Brain microvascular endothelial cell (primary cell): ENCODE measurements around the gene SYAP1.

Source experiments
- DNase-seq: peaks from one replicate; pipeline ENCODE4 v3.0.0-alpha.2; 2020
- H3K27ac ChIP-seq: fragments of 250-450 bp; sonication (Bioruptor Pico); 2 replicates; pipeline ENCODE4 v1.5.1; 2020; ENCODE audit warnings: mild to moderate bottlenecking, moderate library complexity
- H3K27me3 ChIP-seq: fragments of 250-450 bp; sonication (Bioruptor Pico); replicated peaks from 2 replicates; pipeline ENCODE4 v1.5.1; 2020; ENCODE audit warnings: mild to moderate bottlenecking
- H3K36me3 ChIP-seq: fragments of 250-450 bp; sonication (Bioruptor Pico); replicated peaks from 2 replicates; pipeline ENCODE4 v1.5.1; 2020; ENCODE audit warnings: mild to moderate bottlenecking
- H3K4me3 ChIP-seq: 2 replicates; pipeline ENCODE4 v1.5.1; 2011; ENCODE audit warnings: low read depth, mild to moderate bottlenecking, control low read depth, low read length, moderate library complexity
- in situ Hi-C: cut with HindIII; loops from 2 replicates; pipeline ENCODE4 v1.10.0; 2017; ENCODE audit warnings: low sequenced_read_pairs, low pct_ligation_motif_present
- TF ChIP-seq, protein P1 (sequence below): IDR thresholded peaks from 2 replicates; pipeline ENCODE4 v1.5.1; 2011; ENCODE audit warnings: low read depth, mild to moderate bottlenecking, moderate library complexity, low read length, control low read depth, inconsistent platforms; ENCODE audit errors: missing control alignments

The SYAP1 gene

DNA sequence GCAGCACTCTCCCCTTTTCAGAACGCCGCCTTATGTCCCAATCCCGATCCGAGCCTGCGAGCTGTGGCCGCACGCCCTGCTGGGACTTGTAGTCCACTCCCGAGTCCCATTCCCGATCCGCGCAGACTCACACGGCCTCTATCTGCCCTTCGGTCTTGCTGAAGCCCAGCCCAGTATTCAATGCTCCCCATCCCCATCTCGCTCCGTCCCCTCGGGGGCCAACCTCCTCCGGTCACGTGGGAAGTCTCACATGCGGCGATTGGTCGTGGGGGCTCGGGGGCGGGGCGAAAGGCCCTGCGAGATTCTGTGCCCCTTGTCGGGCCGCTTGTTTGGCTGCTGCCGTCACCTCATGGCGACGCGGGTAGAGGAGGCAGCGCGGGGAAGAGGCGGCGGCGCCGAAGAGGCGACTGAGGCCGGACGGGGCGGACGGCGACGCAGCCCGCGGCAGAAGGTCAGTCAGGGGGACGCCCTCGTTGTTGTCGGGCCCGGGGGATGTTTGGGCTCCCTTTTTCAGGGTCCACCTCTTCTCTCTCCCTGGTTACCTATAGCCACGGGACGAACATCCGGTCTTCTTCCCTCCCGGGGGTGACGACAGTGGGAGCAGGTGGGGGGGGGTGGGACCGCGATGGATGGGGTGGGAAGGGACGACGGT, 66.9 kb downstream of the SYAP1 start, which contains the start of gene TXLNG:
TSS of gene TXLNG (plus strand) at position 328 of the 652 bp plus-strand sequence. CDS start at position 350, 22 bp downstream.
- in situ Hi-C loops: no loop called here
- peak within 1 kb of the TSS; percentile 88 for H3K4me3 ChIP-seq
- TF ChIP-seq, protein P1, sequence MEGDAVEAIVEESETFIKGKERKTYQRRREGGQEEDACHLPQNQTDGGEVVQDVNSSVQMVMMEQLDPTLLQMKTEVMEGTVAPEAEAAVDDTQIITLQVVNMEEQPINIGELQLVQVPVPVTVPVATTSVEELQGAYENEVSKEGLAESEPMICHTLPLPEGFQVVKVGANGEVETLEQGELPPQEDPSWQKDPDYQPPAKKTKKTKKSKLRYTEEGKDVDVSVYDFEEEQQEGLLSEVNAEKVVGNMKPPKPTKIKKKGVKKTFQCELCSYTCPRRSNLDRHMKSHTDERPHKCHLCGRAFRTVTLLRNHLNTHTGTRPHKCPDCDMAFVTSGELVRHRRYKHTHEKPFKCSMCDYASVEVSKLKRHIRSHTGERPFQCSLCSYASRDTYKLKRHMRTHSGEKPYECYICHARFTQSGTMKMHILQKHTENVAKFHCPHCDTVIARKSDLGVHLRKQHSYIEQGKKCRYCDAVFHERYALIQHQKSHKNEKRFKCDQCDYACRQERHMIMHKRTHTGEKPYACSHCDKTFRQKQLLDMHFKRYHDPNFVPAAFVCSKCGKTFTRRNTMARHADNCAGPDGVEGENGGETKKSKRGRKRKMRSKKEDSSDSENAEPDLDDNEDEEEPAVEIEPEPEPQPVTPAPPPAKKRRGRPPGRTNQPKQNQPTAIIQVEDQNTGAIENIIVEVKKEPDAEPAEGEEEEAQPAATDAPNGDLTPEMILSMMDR: no peak

DNA sequence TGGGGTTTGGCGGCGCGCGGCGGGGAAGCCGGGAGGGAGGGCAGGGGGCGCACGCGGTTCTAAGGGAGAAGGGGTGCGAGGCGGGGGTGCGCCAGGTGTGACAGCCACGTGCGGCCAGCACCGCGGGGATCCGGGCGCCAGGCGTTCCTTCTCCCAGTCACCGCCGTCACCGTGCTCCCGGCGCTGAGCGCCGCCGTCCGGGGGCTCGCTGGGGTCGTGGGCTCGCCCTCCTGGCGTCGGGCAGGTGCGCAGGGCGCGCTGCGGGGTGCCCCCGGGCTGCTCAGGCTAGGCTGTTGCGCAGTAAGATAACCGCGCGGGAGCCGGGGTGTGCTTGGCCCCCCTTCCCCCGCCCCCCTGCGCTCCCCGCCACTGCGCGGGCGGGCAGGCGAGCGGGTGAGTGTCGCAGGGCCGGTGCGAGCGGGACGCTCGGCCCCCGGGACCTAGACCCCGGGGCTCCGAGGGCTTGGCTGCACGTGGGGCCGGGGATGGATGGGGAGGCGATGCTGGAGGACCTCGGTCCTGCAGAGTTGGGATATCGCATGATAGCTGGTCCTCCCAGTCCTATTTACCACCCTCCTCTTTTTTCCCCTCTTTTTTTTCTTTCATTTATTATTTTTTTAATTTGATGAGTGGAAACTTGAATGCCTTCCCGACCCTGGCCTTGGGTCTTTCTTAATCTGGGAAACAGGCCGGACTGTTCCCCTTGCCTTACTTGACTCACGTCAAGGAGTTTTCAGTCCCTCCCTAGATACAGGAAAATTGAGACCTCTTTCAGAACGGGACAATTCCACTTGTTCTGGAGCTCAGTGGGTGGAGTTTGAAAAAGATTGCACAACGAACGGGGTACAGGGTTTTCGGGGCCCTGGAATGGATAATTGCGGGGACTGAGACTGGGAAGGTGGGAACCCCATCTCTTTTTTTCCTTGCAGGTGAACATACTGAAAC, 67.7 kb downstream of the SYAP1 start:
- in situ Hi-C loops: no loop called here
- no peak overlapping the region for H3K27ac ChIP-seq
- H3K36me3 ChIP-seq: no peaks in the 10 kb centered on the region
- peak overlapping the region; percentile 88 for H3K4me3 ChIP-seq
- no peaks in the 10 kb centered on the region for H3K27me3 ChIP-seq
- TF ChIP-seq, protein P1: no peak
- DNase-seq: no peak

More for the DNA sequence above, 66.9 kb downstream of the SYAP1 start, which contains the start of gene TXLNG:
- Histone ChIP-seq H3K27ac (peak within 1 kb of the TSS; percentile 73), H3K27me3 (no peaks in the 10 kb centered on the region), H3K36me3 (no peaks in the 10 kb centered on the region)
- DNase-seq: peak; percentile 100

DNA sequence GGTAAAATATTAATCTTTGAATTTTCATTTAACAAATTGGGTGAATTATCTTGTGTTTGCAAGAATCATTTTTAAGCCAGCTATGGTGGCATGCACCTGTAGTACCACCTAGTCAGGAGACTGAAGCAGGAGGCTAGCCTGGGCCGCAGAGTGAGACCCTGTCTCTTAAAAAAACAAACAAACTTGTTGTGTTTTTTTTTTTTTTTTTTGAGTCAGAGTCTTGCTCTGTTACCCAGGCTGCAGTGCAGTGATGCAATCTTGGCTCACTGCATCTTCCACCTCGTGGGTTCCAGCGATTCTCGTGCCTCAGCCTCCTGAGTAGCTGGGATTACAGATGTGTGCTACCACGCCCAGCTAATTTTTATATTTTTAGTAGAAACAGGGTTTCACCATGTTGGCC, 69.1 kb downstream of the SYAP1 start:
- H3K36me3 ChIP-seq: no peaks in the 10 kb centered on the region
- H3K4me3 ChIP-seq: no peak overlapping the region
- in situ Hi-C loops: no loop called here
- TF ChIP-seq, protein P1: no peak
- DNase-seq: no peak
- H3K27me3 ChIP-seq: no peaks in the 10 kb centered on the region
- no peak overlapping the region for H3K27ac ChIP-seq

DNA sequence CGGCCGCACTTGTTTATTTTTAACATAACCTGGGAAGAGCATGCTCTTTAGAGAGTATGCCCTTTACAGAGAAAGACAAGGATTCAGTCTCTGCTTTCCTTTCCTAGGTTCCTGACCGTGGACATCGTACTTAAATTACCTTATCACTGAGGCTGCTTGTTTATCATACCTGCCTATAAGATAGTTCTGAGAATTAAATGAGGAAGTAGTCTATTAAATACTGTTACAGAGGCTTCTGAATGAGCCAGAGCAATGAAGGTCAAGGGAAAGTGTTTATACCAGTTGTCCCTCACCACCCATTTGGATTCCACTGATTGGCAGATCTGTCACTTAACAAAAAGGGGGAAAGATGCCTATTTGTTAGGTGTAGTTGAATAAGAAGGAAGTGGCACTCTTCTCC, 76.9 kb downstream of the SYAP1 start:
- TF ChIP-seq, protein P1: no peak
- no peak for DNase-seq
- in situ Hi-C loops: no loop called here
- H3K36me3 ChIP-seq: no peaks in the 10 kb centered on the region
- no peak overlapping the region for H3K27ac ChIP-seq
- no peaks in the 10 kb centered on the region for H3K27me3 ChIP-seq
- no peak overlapping the region for H3K4me3 ChIP-seq

DNA sequence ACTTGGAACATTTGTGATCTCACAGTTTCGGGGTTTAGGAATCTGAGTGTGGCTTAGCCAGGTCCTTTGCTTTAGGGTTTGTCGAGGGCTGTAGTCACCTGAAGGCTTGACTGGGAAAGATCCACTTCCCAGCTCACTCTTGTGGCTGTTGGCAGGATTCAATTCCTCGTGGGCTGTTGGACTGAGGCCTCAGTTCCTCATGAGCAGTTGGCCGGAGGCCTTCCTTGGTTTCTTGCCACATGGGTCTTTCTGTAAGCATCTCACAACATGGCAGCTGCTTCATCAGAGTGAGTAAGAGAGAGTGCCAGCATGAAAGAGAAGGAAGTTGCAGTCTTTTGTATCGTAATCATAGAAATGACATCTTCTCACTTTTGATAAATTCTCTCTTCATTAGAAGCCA, 77.9 kb downstream of the SYAP1 start:
- H3K27ac ChIP-seq: no peak overlapping the region
- H3K36me3 ChIP-seq: no peaks in the 10 kb centered on the region
- no peaks in the 10 kb centered on the region for H3K27me3 ChIP-seq
- H3K4me3 ChIP-seq: no peak overlapping the region
- TF ChIP-seq, protein P1: no peak
- in situ Hi-C loops: no loop called here
- no peak for DNase-seq
